ENCODE data around the gene SLC25A26.
A peak's percentile ranks its signal among the peaks of the same experiment; 100 is the strongest.
"Not testable (repeated sequence)": the region's sequence is repeated elsewhere in the genome, so short reads cannot be mapped to it uniquely, and the experiment has no call there.

The SLC25A26 gene

GRCh38 chr3:66271231-66271630, 50.4 kb downstream of the SLC25A26 start:
- no peak for DNase-seq

- DNase-seq: no peak
These were observed 51.2 kb downstream of the SLC25A26 start for GRCh38 chr3:66272016-66272415.

GRCh38 chr3:66274837-66275236, 54.0 kb downstream of the SLC25A26 start:
- DNase-seq: not testable (repeated sequence)

GRCh38 chr3:66276705-66277274, 56.0 kb downstream of the SLC25A26 start:
- peak; percentile 18 for DNase-seq

GRCh38 chr3:66279168-66279567, 58.4 kb downstream of the SLC25A26 start:
- DNase-seq: no peak

- no peak for DNase-seq
These were observed 59.5 kb downstream of the SLC25A26 start for GRCh38 chr3:66280304-66280703.

- DNase-seq: not testable (repeated sequence)
These were observed 71.1 kb downstream of the SLC25A26 start for GRCh38 chr3:66291922-66292321.

GRCh38 chr3:66297260-66297873, 76.6 kb downstream of the SLC25A26 start:
- DNase-seq: no peak

- DNase-seq: no peak
These were observed 77.1 kb downstream of the SLC25A26 start for GRCh38 chr3:66297900-66298299.

- DNase-seq: no peak
These were observed 77.8 kb downstream of the SLC25A26 start for GRCh38 chr3:66298591-66298990.

- DNase-seq: not testable (repeated sequence)
These were observed 78.3 kb downstream of the SLC25A26 start for GRCh38 chr3:66299085-66299484.

- DNase-seq: no peak
These were observed 79.1 kb downstream of the SLC25A26 start for GRCh38 chr3:66299891-66300290.

GRCh38 chr3:66302288-66302687, 81.5 kb downstream of the SLC25A26 start:
- no peak for DNase-seq

- DNase-seq: no peak
These were observed 82.7 kb downstream of the SLC25A26 start for GRCh38 chr3:66303491-66303901.

GRCh38 chr3:66304293-66304692, 83.5 kb downstream of the SLC25A26 start:
- DNase-seq: no peak

GRCh38 chr3:66306086-66306485, 85.3 kb downstream of the SLC25A26 start:
- not testable (repeated sequence) for DNase-seq

- DNase-seq: not testable (repeated sequence)
These were observed 86.2 kb downstream of the SLC25A26 start for GRCh38 chr3:66306991-66307390.

- no peak for DNase-seq
These were observed 91.2 kb downstream of the SLC25A26 start for GRCh38 chr3:66312039-66312438.

- no peak for DNase-seq
These were observed 93.7 kb downstream of the SLC25A26 start for GRCh38 chr3:66314455-66314854.

GRCh38 chr3:66317750-66318376, 97.1 kb downstream of the SLC25A26 start:
- DNase-seq: no peak

GRCh38 chr3:66320390-66320789, 99.6 kb downstream of the SLC25A26 start:
- DNase-seq: no peak

GRCh38 chr3:66322436-66322835, 101.6 kb downstream of the SLC25A26 start:
- no peak for DNase-seq

- DNase-seq: no peak
These were observed 105.5 kb downstream of the SLC25A26 start for GRCh38 chr3:66326340-66326739.

GRCh38 chr3:66335671-66336070, 114.9 kb downstream of the SLC25A26 start:
- DNase-seq: no peak
